Lung (tissue), 12 donors: ENCODE data around the gene ATF6B. TPM values are rescaled to one million over a fixed set of nuclear protein-coding genes. Genes with fewer than 3 reads are reported as not detected.

Source experiments
- ATAC-seq: fragments of 200-7000 bp; cut with Tn5 transposase; one replicate; pipeline ENCODE4 v1.9.1; 2020; ENCODE audit warnings: moderate number of reproducible peaks; ENCODE audit not compliant: insufficient read depth, low FRiP score
- DNase-seq, 3 donors: peaks; one replicate each; pipeline ENCODE4 v3.0.0-alpha.2; 2013 to 2017
- H3K27ac ChIP-seq, 2 donors: one replicate each; pipeline ENCODE4 v1.5.1; 2013; ENCODE audit warnings: mild to moderate bottlenecking in 2 of 2, moderate library complexity in 2 of 2, control low read depth in 1 of 2, inconsistent platforms in 1 of 2, low read depth in 1 of 2, low read length in 1 of 2
- H3K27me3 ChIP-seq, 3 donors: one replicate each; pipeline ENCODE4 v1.5.1; 2013; ENCODE audit warnings: low read length in 2 of 3; ENCODE audit not compliant: control insufficient read depth in 3 of 3, insufficient read depth in 3 of 3
- H3K36me3 ChIP-seq, 4 donors: one replicate each; pipeline ENCODE4 v1.5.1; 2013; ENCODE audit warnings: low read length in 4 of 4, mild to moderate bottlenecking in 1 of 4, moderate library complexity in 1 of 4; ENCODE audit not compliant: control insufficient read depth in 4 of 4, insufficient read depth in 4 of 4
- H3K4me1 ChIP-seq, 5 donors: one replicate each; pipeline ENCODE4 v1.5.1; 2013; ENCODE audit warnings: low read length in 5 of 5, mild to moderate bottlenecking in 2 of 5, moderate library complexity in 1 of 5; ENCODE audit not compliant: control insufficient read depth in 5 of 5, insufficient read depth in 5 of 5
- H3K4me3 ChIP-seq: one replicate; pipeline ENCODE4 v1.5.1; 2013; ENCODE audit warnings: mild to moderate bottlenecking, control low read depth, moderate library complexity
- H3K9ac ChIP-seq, 2 donors: one replicate each; pipeline ENCODE4 v1.5.1; 2013; ENCODE audit warnings: low read length in 2 of 2, control low read depth in 1 of 2; ENCODE audit not compliant: insufficient read depth in 1 of 2
- H3K9me3 ChIP-seq, 4 donors: one replicate each; pipeline ENCODE4 v1.5.1; 2013; ENCODE audit warnings: low read length in 3 of 4, mild to moderate bottlenecking in 1 of 4, moderate library complexity in 1 of 4; ENCODE audit not compliant: control insufficient read depth in 4 of 4, insufficient read depth in 3 of 4
- CTCF ChIP-seq: IDR thresholded peaks from 2 replicates; pipeline ENCODE4 v1.5.1; 2012; ENCODE audit warnings: mild to moderate bottlenecking; ENCODE audit errors: control extremely low read depth, extremely low read depth
- WGBS, 2 donors: extraction: QIAGEN DNeasy Blood & Tissue Kit; methylation state at CpG; one replicate each; pipeline ENCODE4 v1.1.7; 2013; 5-methylcytosine and 5-hydroxymethylcytosine counted together
- polyA plus RNA-seq, 2 donors: library from polyadenylated mRNA; stranded (reverse); fragments of 200-250 nt; gene quantifications; one replicate each; pipeline ENCODE4 v1.2.1, GENCODE V29; 2013
- total RNA-seq, 2 donors: library from RNA; depleted of rRNA in 1 of 2; stranded (reverse); fragments of >200 nt in 1 of 2; gene quantifications; one replicate each; pipeline ENCODE4 v1.2.1, GENCODE V29; 2014 to 2021
- donor health status: control.
- donor health status: control.
- donor health status: Bipolar disorder and iron deficiency.
- donor health status: healthy.
- donor health status: DM: yes; HTN: yes; CAD: no.

The ATF6B gene
- total and polyA plus RNA-seq, 4 donors: 50.1 to 101 (median 62.4) TPM

GRCh38 chr6:32073613-32074012, 54.4 kb downstream of the ATF6B start:
- no peak for DNase-seq

GRCh38 chr6:32073101-32073500, 54.9 kb downstream of the ATF6B start:
- peak; percentile 47 to 73 (median 52) for DNase-seq

More at GRCh38 chr6:32073613-32074012, 54.4 kb downstream of the ATF6B start:
- TF ChIP-seq CTCF: no peak
- Histone ChIP-seq H3K27ac (no peak overlapping the region), H3K9me3 (no peaks in the 10 kb centered on the region), H3K4me3 (no peak overlapping the region), H3K9ac (no peak overlapping the region), H3K4me1 (peaks cover 0 to 5% (median 0%) of the 10 kb centered on the region in 5 donors), H3K27me3 (no peaks in the 10 kb centered on the region), H3K36me3 (peaks cover 0 to 34% (median 0%) of the 10 kb centered on the region in 4 donors)
- ATAC-seq: no peak
- WGBS, 2 donors: 91 to 96% methylated on average over 10 of the region's 10 CpGs

GRCh38 chr6:32070814-32071543, 57.1 kb downstream of the ATF6B start:
- H3K27me3 ChIP-seq: no peaks in the 10 kb centered on the region
- no peak overlapping the region for H3K9ac ChIP-seq
- ATAC-seq: no peak
- TF ChIP-seq CTCF: no peak
- H3K4me1 ChIP-seq: peaks cover 0 to 5% (median 0%) of the 10 kb centered on the region in 5 donors
- peaks cover 0 to 35% (median 0%) of the 10 kb centered on the region in 4 donors for H3K36me3 ChIP-seq
- H3K27ac ChIP-seq: peak overlapping the region in 1 of 2 donors; percentile 17
- WGBS, 2 donors: 73 to 75% methylated on average over 16 of the region's 16 CpGs
- H3K9me3 ChIP-seq: no peaks in the 10 kb centered on the region
- no peak overlapping the region for H3K4me3 ChIP-seq
- DNase-seq: no peak

More at GRCh38 chr6:32073101-32073500, 54.9 kb downstream of the ATF6B start:
- ATAC-seq: no peak
- Histone ChIP-seq H3K9ac (no peak overlapping the region), H3K36me3 (peaks cover 0 to 36% (median 0%) of the 10 kb centered on the region in 4 donors), H3K27me3 (no peaks in the 10 kb centered on the region), H3K9me3 (no peaks in the 10 kb centered on the region), H3K27ac (no peak overlapping the region), H3K4me3 (no peak overlapping the region), H3K4me1 (peaks cover 0 to 5% (median 0%) of the 10 kb centered on the region in 5 donors)
- 63 to 85% methylated on average over 3 of the region's 3 CpGs for WGBS, 2 donors
- TF ChIP-seq CTCF: no peak
